Vein endothelial cell (primary cell): ENCODE data around the gene SDC4. TPM values are rescaled to one million over a fixed set of nuclear protein-coding genes. Genes with fewer than 3 reads are reported as not detected.

Experiments
- total RNA-seq: library from RNA; depleted of rRNA; stranded (reverse); fragments of >200 nt; gene quantifications from 2 replicates; pipeline ENCODE4 v1.2.3, GENCODE V29; 2012

Gene SDC4, protein sequence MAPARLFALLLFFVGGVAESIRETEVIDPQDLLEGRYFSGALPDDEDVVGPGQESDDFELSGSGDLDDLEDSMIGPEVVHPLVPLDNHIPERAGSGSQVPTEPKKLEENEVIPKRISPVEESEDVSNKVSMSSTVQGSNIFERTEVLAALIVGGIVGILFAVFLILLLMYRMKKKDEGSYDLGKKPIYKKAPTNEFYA
- total RNA-seq: 36.8 and 59.1 TPM in 2 replicates

DNA sequence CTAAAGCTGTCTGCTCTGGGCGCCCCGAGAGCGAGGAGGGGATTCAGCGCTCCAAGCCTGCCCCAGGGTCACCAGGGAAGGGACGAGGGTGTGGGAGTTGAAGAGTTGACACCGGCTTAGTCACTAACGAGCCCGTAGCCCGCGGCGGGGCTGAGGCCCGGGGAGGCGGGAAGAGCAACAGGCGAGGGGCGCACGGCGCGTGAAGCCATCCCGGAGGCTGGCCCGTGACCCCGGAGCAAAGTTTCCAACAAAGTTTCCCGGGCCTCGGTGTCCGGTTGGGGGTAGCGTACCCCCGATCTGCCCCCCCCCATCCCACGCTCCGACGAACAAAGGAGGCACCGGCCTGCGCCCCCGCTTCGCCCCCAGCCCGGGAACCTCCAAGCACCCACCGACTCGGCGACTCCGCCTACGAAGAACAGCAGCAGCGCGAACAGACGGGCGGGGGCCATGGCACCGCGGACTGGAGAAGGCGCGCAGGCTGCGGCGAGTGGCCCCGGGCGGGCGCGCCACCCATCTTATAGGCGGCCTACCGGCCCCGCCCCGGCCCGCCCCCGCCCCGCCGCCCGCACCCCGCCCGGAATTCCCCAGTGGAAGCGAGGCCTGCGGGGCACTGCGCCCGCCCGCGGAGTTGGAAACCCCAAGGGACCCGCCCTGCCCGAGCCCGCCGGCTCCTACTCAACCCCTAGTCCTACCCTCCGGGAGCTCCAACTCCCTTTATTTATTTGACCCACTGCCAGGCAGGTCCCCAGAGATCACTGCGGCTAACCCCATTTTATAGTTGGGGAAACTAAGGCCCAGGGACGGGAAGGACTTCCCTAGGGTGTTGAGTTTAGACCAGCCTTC, at the start of gene SDC4:
Gene SDC4, minus strand, starts transcription at position 489 of the 843 bp plus-strand sequence. Its CDS starts 40 bp downstream, at position 449.

GRCh38 chr20:45378191-45378590, 30.0 kb upstream of the SDC4 start, which contains the start of gene TP53TG5:
Gene TP53TG5, minus strand, starts transcription at chr20:45378325. Its CDS starts 89 bp downstream, at chr20:45378236.

DNA sequence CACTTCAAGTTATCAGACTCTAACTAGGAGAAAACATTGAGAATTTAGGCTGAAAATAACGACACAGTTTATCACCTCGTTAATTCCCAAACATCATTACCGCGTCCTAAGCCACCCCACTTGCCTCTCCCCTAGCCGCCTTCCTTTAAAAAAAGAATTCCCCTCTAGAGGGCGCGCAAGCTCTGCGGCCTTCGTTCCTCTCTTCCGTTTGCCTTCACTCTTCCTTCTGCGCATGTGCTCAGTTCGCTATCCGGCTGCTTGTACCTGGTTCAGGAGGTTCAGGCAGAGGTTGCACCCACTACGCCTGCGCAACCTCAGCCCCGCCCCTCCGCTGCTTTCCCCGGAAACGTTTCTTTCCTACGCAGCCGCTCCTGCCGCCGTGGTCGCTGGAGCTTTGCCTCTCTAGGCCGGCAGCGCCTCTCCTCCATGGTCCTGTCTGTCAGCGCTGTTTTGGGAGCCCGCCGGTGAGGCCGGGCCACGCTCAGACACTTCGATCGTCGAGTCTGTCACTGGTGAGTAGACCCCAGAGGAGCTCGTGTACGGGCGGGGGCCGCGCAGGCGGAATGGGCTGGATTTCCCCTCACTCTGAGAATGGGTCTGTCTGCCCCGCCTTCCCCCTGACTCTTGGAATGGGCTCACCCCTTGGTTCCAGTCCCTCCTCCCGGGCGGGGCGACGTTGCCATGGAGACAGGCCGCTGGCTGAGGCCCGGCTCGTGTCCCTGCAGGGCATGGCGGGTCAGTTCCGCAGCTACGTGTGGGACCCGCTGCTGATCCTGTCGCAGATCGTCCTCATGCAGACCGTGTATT, 14.8 kb upstream of the SDC4 start, which contains the start of gene SYS1:
Gene SYS1, plus strand, starts transcription at position 353 of the 807 bp plus-strand sequence. Its CDS starts 376 bp downstream, at position 729.

DNA sequence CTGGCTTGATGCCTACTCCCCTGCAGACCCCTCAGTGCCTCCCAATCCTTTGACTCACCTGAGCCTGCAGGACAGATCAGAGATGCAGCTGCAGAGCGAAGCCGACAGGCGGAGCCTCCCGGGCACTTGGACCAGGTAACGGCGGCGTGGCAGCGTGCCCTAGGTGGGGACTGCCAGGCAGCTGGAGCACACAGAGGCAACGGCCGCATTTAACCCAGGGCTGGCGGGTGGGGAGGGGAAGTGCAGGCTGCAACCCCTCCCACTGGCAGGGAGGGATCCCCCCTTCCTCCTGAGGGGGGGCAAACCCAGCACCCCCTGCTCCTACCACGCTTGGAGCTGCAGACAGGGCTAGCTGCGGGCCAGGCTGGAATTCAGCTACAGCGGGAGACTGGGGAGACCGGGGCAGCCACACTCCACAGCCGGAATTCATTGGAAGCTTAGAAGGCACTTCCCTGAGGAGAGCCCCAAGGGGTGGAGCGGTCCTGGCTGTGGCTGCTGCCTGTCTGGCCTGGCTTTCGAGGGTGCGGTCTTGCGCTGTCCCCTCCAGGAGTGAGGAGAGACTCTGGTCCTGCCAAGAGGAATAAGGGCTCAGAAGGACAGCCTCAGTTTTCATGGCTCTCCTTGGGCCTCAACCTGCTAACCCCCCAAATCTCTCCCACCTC, 40.0 kb downstream of the SDC4 start, which contains the start of gene MATN4:
Gene MATN4, minus strand, starts transcription at position 183 of the 662 bp plus-strand sequence. CDS start 2,717 bp downstream, outside the sequence.

DNA sequence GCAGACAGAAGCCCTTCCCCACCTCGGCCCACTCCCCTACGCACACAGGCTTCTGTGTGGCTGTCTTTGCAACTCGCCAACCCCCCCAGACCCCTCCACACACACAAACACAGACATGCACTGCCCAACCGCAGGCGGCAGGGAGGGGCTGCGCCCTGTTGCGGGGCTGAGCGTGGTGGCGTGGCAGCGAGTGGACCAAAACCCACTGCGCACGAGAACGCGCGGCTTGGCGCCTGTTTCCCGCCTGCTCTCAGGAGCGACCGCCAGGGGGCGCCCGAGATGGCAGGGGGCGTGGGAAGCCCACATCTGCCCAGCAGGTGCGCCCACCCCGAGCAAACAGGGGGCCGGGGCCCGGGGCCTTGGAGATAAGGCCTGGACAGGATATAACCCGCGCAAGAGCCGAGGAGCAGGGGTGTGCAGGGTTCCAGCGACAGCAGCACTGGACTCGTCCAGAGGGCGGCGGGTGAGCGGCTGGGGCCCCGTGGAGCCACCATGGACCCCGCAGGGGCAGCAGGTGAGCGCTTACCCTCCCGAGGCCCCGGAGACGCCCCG, 41.7 kb downstream of the SDC4 start, which contains the start of gene RBPJL:
Gene RBPJL, plus strand, starts transcription at position 410 of the 552 bp plus-strand sequence. Its CDS starts 83 bp downstream, at position 493.

Other genes with a start within 250 kb of the SDC4 start
- 0.19 and 0.33 TPM in 2 replicates for gene KCNS1, start 247.3 kb downstream of the SDC4 start, total RNA-seq
- gene WFDC5, start 233.2 kb downstream of the SDC4 start, total RNA-seq: not detected in 2 replicates
- not detected in 2 replicates for gene WFDC12, start 224.0 kb downstream of the SDC4 start, total RNA-seq
- gene PI3, start 173.5 kb downstream of the SDC4 start, total RNA-seq: not detected in 2 replicates
- gene SEMG1, start 141.4 kb downstream of the SDC4 start, total RNA-seq: not detected in 2 replicates
- not detected in 2 replicates for gene SEMG2, start 127.1 kb downstream of the SDC4 start, total RNA-seq
- gene SLPI, start 93.9 kb downstream of the SDC4 start, total RNA-seq: not detected in 2 replicates
- not detected in 2 replicates for gene RBPJL, start 41.6 kb downstream of the SDC4 start, total RNA-seq
- gene MATN4, start 40.1 kb downstream of the SDC4 start, total RNA-seq: 0.33 TPM in 1 of 2 replicates, not detected in the other
- 27.7 and 37.9 TPM in 2 replicates for gene SYS1, start 14.7 kb upstream of the SDC4 start, total RNA-seq
- gene TP53TG5, start 29.9 kb upstream of the SDC4 start, total RNA-seq: not detected in 2 replicates
- gene DBNDD2, start 59.9 kb upstream of the SDC4 start, total RNA-seq: 4.9 and 8.2 TPM in 2 replicates
- gene PIGT, start 67.7 kb upstream of the SDC4 start, total RNA-seq: 49.8 and 63.7 TPM in 2 replicates
- gene WFDC2, start 121.3 kb upstream of the SDC4 start, total RNA-seq: not detected in 2 replicates
- not detected in 2 replicates for gene SPINT3, start 167.2 kb upstream of the SDC4 start, total RNA-seq
- gene WFDC6, start 191.1 kb upstream of the SDC4 start, total RNA-seq: not detected in 2 replicates
- not detected in 2 replicates for gene EPPIN, start 199.0 kb upstream of the SDC4 start, total RNA-seq
- not detected in 2 replicates for gene WFDC8, start 230.9 kb upstream of the SDC4 start, total RNA-seq